Ishikawa (cell line): Measurements from ENCODE around the gene KCND3.

Experiments used
- CEBPB ChIP-seq: IDR thresholded peaks from 2 replicates; pipeline ENCODE4 v1.6.1; 2012
- RAD21 ChIP-seq: IDR thresholded peaks from 2 replicates; pipeline ENCODE4 v1.6.1; 2012; ENCODE audit warnings: low read depth
- TF ChIP-seq, protein P1 (sequence below): IDR thresholded peaks from 2 replicates; pipeline ENCODE4 v1.6.1; 2012

DNA sequence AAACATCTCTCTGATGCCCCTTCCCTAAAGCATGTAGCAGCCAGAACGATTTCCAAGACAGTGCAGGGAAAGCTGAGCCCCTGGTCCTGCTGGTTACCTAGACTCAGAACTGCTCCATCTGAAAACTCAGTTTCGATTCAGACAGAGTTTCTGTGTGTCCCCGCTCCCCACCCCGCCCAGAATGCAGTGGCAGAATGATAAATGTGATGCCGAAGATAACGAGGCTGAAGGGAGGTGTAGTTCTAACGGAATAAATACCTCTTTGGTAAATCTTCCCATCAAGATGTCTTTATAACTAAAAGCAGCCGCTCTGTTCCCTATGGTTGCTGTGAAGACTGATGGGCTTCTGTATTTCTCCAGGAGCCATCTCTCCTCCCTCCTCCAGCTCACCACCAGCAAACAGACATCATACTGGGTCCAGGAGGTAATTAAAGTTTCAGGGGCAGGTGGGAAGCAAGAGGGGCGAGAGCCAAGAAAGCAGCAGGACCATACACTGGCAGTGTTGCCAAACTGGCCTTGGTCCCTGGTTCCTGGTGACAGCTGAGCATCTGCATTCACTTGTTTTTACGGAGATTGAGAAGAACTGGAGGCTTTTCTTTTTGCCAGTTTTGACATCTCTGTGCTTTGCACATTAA lies 156.8 kb downstream of the KCND3 start:
- TF ChIP-seq CEBPB, result no peak
- TF ChIP-seq, protein P1, sequence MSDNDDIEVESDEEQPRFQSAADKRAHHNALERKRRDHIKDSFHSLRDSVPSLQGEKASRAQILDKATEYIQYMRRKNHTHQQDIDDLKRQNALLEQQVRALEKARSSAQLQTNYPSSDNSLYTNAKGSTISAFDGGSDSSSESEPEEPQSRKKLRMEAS, result no peak
- TF ChIP-seq RAD21, result no peak
